ENCODE results near the gene UPP1. TPM values are rescaled to one million over a fixed set of nuclear protein-coding genes. Genes with fewer than 3 reads are reported as not detected.

The UPP1 gene
- total RNA-seq, 1 donor from 2014 or later: 10.6 TPM

GRCh38 chr7:48098846-48099245 lies 9.8 kb downstream of the UPP1 start:
- Mint-ChIP-seq H3K4me3 (ENCODE audit: low read depth) (no peak overlapping the region), H3K9me3 (ENCODE audit: low read depth) (no peaks in the 10 kb centered on the region), H3K36me3 (ENCODE audit: insufficient read depth) (peaks cover 23% of the 10 kb centered on the region), H3K27me3 (no peaks in the 10 kb centered on the region), H3K4me1 (ENCODE audit: low read depth) (peaks cover 2% of the 10 kb centered on the region), H3K27ac (no peak overlapping the region)
- no peak for DNase-seq (ENCODE audit: low spot score, unreplicated experiment)
- TF ChIP-seq CTCF (IDR thresholded peaks at IDR 0.05; ENCODE audit: unreplicated experiment): no peak

- Mint-ChIP-seq H3K27me3 (no peaks in the 10 kb centered on the region), H3K4me3 (ENCODE audit: low read depth) (no peak overlapping the region), H3K36me3 (ENCODE audit: insufficient read depth) (peaks cover 27% of the 10 kb centered on the region), H3K4me1 (ENCODE audit: low read depth) (peaks cover 2% of the 10 kb centered on the region), H3K27ac (no peak overlapping the region), H3K9me3 (ENCODE audit: low read depth) (no peaks in the 10 kb centered on the region)
- no peak for DNase-seq (ENCODE audit: low spot score, unreplicated experiment)
- no peak for TF ChIP-seq CTCF (IDR thresholded peaks at IDR 0.05; ENCODE audit: unreplicated experiment)
Observed at GRCh38 chr7:48099781-48100180, 10.7 kb downstream of the UPP1 start.

GRCh38 chr7:48101352-48101751 lies 12.3 kb downstream of the UPP1 start:
- no peak overlapping the region for H3K4me3 Mint-ChIP-seq (ENCODE audit: low read depth)

GRCh38 chr7:48101968-48102367 lies 12.9 kb downstream of the UPP1 start:
- peak; percentile 30 for TF ChIP-seq CTCF (IDR thresholded peaks at IDR 0.05; ENCODE audit: unreplicated experiment)
- peaks cover 30% of the 10 kb centered on the region for H3K36me3 Mint-ChIP-seq (ENCODE audit: insufficient read depth)
- H3K4me3 Mint-ChIP-seq (ENCODE audit: low read depth): no peak overlapping the region
- H3K4me1 Mint-ChIP-seq (ENCODE audit: low read depth): peaks cover 2% of the 10 kb centered on the region
- H3K9me3 Mint-ChIP-seq (ENCODE audit: low read depth): no peaks in the 10 kb centered on the region
- no peaks in the 10 kb centered on the region for H3K27me3 Mint-ChIP-seq
- H3K27ac Mint-ChIP-seq: no peak overlapping the region
- no peak for DNase-seq (ENCODE audit: low spot score, unreplicated experiment)

More at GRCh38 chr7:48101352-48101751, 12.3 kb downstream of the UPP1 start:
- Mint-ChIP-seq H3K27ac (no peak overlapping the region), H3K27me3 (no peaks in the 10 kb centered on the region), H3K4me1 (ENCODE audit: low read depth) (peaks cover 2% of the 10 kb centered on the region), H3K9me3 (ENCODE audit: low read depth) (no peaks in the 10 kb centered on the region), H3K36me3 (ENCODE audit: insufficient read depth) (peaks cover 27% of the 10 kb centered on the region)
- TF ChIP-seq CTCF (IDR thresholded peaks at IDR 0.05; ENCODE audit: unreplicated experiment): no peak
- DNase-seq (ENCODE audit: low spot score, unreplicated experiment): no peak

GRCh38 chr7:48102530-48102929 lies 13.5 kb downstream of the UPP1 start:
- H3K4me3 Mint-ChIP-seq (ENCODE audit: low read depth): no peak overlapping the region
- H3K4me1 Mint-ChIP-seq (ENCODE audit: low read depth): peaks cover 2% of the 10 kb centered on the region
- no peak for DNase-seq (ENCODE audit: low spot score, unreplicated experiment)
- H3K36me3 Mint-ChIP-seq (ENCODE audit: insufficient read depth): peaks cover 32% of the 10 kb centered on the region
- no peaks in the 10 kb centered on the region for H3K9me3 Mint-ChIP-seq (ENCODE audit: low read depth)
- no peaks in the 10 kb centered on the region for H3K27me3 Mint-ChIP-seq
- TF ChIP-seq CTCF (IDR thresholded peaks at IDR 0.05; ENCODE audit: unreplicated experiment): no peak
- peak overlapping the region; percentile 68 for H3K27ac Mint-ChIP-seq
